Middle frontal gyrus (tissue), 1 donor: ENCODE measurements around the gene DENND2C.
"Not testable (repeated sequence)": the region's sequence is repeated elsewhere in the genome, so short reads cannot be mapped to it uniquely, and the experiment has no call there.

Experiments
- DNase-seq: peaks from one replicate; pipeline ENCODE4 v3.0.0-alpha.2; 2015; ENCODE audit warnings: low spot score; ENCODE audit errors: extremely low spot score

The DENND2C gene

DNA sequence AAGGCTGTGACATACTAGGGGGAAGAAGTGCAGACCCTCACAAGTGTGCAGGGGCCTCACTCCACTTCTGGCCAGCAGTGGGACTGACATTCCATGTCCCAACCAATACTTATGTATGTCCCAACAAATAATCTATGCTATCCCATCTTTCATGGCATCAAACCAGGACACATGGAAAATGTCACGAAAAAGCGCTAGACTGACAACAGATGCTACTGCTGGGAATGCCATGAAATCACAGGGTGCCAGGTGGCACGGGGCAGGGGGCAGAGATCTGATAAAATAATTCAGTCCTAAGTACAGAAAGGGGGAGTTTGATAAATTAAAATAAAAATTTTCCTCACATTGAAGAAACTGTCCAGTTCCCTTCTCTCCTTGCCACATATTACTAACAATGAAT, 60.8 kb downstream of the DENND2C start:
- DNase-seq, result no peak

GRCh38 chr1:114607223-114607622, 62.6 kb downstream of the DENND2C start:
- no peak for DNase-seq

DNA sequence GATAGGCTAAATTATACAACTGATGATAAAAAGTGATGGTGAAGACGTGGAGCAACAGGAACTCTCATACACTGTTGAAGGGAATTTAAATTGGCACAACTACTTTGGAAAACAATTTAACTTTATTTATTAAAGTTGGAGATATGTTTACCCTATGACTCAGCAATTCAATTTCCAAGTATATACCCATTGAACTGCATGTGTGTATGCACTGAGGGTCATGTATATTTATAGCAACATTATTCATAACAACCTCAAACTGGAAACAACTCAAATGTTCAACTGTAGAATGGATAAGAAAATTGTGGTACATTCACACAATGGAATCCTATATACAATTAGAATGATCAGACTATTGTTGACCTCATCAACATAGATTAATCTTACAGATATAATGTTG, 71.9 kb downstream of the DENND2C start:
- DNase-seq, result no peak

DNA sequence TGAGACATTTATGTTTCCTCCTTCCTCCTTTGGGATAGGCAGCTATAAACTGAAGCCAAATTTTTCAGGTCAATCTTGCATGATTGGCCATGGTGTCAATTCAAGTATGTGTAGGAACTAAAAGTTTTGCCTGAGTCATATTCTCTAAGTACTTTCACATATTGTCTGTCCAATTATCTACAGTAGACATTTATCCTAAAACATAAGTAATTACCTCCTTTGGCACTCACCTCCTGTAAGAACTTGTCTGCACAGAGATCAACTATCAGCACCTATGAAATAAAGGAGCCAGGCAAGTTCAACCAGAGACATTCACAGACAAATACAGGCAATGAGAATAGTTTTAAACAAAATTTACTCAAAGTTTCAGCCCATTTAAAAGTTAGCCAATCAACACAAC, 74.2 kb downstream of the DENND2C start:
- DNase-seq, result no peak

GRCh38 chr1:114594046-114594445, 75.8 kb downstream of the DENND2C start:
- no peak for DNase-seq

GRCh38 chr1:114589122-114589521, 80.7 kb downstream of the DENND2C start:
- no peak for DNase-seq

GRCh38 chr1:114588196-114588689, 81.6 kb downstream of the DENND2C start:
- DNase-seq, result no peak

DNA sequence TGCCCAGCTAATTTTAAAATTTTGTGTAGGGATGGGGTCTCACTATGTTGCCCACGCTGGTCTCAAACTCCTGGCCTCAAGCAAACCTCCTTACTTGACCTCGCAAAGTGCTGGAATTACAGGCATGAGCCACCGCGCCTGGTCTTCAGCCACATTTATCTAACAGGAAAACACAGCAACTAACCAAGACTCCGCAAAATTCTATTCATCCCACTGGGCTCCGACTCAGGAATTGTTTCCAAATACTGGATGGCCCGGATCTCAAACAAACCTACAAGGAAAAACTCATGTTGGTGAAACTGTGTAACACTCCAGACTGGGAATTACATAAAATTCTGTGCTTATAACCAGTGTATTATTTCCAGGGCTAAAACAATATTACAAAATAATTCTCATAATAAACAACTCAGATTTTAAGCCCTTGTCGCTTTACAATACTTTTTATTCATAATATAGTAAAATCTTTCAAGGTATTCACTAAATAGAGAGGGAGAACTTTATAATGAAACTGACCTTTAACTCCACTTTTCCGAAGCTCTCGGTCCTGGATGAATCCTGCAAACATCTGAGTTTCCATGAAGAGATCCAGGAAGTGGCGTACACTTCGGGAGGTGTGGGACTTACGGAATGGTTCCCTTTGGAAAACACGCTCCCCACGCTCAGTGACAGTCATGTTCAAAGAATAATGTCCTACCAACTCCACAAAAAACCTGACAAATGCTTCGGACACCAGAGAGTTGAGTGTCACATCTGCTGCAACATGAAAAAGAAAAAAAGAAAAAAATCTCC, 82.5 kb downstream of the DENND2C start:
- DNase-seq, result no peak

GRCh38 chr1:114586513-114587047, 83.3 kb downstream of the DENND2C start:
- no peak for DNase-seq

DNA sequence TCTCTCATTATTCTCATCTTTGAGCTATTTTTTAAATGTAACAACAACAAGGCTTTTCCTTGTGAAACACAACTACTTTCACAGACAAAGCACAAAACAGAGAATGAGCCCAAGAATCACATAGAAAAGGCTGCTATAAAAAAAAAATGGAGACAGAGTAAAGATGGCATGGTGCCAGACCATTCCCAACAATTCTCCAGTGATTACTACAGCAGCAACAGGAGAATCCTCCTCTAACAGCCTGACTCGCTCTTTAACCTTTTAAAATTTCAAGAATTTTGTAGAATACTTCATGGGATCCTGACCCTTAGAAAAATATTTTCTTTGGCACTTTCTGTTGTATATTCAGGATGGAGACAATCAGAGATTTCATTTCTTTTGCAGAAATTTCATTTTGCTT, 84.6 kb downstream of the DENND2C start:
- no peak for DNase-seq

DNA sequence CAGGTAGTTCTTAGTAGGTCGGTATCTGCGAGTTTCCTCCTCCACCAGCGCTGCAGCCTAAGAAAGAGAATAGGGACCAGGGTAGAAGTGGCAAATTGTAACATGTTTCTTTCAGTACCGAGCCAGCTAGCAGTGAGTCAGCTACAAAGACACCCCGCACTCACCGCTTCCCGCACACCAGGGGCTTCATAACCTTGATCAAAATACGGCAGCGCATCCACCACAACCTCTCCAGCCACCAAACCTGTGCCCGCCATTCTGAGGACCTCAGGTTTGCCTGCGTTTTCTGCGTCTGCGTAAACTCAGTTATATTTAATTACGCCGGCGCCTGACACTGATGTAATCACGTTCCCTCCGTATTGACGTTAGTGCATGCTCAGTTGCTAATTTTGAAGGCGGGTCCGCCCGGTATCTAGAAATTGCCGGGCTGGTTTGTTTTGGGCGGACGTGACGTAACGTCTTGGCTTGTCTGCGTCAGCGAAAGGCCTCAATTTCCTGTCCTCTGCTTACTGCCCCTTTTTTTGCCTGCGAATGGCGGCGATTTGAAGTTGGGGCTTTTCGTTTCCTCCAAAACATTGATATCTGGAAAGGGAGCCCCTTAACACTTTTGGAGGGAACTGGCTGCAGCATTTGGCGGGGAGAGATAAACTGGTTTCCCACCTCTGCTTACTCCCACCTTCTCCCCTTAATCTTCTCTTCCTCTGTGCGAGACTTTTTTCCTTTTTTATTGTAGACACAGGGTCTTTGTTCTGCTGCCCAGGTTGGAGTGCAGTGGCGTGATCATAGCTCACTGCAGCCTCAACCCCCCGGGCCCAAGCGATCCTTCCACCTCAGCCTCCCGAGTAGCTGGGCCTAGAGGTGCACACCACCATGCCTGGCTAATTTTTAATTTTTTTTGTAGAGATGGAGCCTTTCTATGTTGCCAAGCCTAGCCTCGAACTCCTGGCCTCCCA, 88.2 kb downstream of the DENND2C start, which contains the start of gene BCAS2:
BCAS2 (minus strand) TSS at position 281 of the 953 bp plus-strand sequence; CDS start at position 257, 24 bp downstream.
- peak; percentile 98 for DNase-seq

DNA sequence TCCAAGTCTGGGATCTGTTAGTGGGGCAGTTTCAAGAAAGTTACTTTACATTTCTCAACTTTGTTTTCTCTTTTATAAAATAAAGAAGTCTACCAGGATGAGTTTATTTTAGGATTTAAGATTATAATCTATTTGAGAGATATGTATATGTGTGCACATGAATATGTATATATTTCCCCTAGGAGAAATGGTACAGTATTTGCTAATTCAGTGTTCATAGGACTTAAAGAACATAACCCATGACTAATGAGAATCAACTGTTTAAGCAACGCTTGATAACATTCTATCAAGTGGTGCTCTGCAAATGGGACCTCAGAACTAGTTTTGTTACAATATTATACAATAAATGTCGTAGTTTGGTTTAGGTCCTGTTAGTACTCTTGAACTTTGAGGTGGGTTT, 95.5 kb downstream of the DENND2C start:
- no peak for DNase-seq

GRCh38 chr1:114564141-114564540, 105.7 kb downstream of the DENND2C start:
- no peak for DNase-seq

- not testable (repeated sequence) for DNase-seq
Observed at GRCh38 chr1:114562978-114563510, 106.8 kb downstream of the DENND2C start.

- DNase-seq, result no peak
Observed at GRCh38 chr1:114561333-114561732, 108.5 kb downstream of the DENND2C start.

GRCh38 chr1:114559356-114559755, 110.5 kb downstream of the DENND2C start:
- DNase-seq, result no peak

DNA sequence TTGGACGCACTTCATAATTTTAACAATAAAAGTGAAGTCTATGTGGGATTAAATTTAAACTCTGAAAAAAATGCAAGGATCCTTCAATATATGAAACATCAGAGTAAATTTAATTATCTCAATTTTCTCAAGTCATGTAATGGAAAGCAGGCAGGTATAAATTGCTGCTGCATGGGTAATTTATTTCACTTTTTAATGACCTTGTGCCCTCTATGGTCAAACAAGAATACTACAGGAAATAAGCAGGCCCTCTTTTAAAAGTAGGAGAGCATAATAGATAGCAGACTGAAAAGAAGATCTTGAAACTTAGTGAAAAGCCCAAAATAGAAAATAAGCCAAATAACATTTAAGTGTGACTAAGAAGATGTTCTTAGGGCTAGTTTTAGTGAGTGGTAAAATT, 111.3 kb downstream of the DENND2C start:
- no peak for DNase-seq

- DNase-seq, result no peak
Observed at GRCh38 chr1:114554577-114554976, 115.3 kb downstream of the DENND2C start.

DNA sequence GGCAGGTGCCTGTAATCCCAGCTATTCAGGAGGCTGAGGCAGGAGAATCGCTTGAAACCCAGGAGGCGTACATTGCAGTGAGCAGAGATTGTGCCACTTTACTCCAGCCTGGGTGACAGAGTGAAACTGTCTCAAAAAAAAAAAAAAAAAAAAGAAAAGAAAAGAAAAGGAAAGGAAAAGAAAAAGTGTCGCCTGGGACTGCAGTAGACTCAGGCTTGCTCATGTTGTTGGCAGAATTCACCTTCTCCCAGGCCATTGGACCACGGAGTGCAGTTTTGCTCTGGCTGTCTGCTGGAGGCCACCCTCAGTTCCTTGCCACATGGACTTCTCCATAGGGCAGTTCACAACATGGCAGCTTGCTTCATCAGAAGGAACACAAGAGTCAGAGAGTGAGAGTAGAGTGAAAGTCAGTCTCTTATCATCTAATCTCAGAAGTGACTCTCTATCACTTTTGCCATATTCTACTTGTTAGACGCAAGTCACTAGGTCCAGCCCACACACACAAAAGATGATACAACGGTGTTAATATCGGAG, 117.7 kb downstream of the DENND2C start:
- no peak for DNase-seq

DNA sequence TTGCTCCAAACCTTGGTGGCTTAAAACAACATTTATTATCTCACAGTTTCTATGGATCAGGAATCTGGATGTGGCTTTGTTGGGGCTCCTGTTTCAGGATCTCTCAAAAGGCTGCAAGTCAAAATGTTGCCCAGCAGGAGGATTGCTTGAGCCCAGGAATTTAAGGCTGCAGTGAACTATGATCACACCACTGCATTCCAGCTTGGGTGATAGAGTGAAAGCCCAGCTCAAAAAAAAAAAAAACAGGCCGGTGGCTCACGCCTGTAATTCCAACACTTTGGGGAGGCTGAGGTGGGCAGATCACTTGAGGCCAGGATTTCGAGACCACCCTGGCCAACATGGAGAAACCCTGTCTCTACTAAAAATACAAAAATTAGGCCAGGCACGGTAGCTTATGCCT, 118.4 kb downstream of the DENND2C start:
- DNase-seq, result no peak

GRCh38 chr1:114550336-114550735, 119.5 kb downstream of the DENND2C start:
- DNase-seq, result no peak
